Daoy (cell line): ENCODE measurements around the gene LANCL2. TPM values are rescaled to one million over a fixed set of nuclear protein-coding genes. Genes with fewer than 3 reads are reported as not detected.
"Not testable (repeated sequence)": the region's sequence is repeated elsewhere in the genome, so short reads cannot be mapped to it uniquely, and the experiment has no call there.

ENCODE experiments used
- DNase-seq: peaks from one replicate; pipeline ENCODE4 v3.0.0-alpha.2; 2015; ENCODE audit warnings: low read depth
- total RNA-seq: library from RNA; depleted of rRNA; stranded (reverse); fragments of >200 nt; shearing (Covaris generic); gene quantifications from 2 replicates; pipeline ENCODE4 v1.2.3, GENCODE V29; 2014

LANCL2 gene
- total RNA-seq, 1 experiment from 2014 or later, result 59.3 TPM

- DNase-seq, result not testable (repeated sequence)
Observed at GRCh38 chr7:55402506-55402905, 37.4 kb downstream of the LANCL2 start.

GRCh38 chr7:55405856-55406541 is 40.9 kb downstream of the LANCL2 start:
- no peak for DNase-seq

GRCh38 chr7:55409482-55410225 is 44.5 kb downstream of the LANCL2 start:
- DNase-seq, result no peak

- no peak for DNase-seq
Observed at GRCh38 chr7:55410667-55411239, 45.6 kb downstream of the LANCL2 start.

GRCh38 chr7:55411844-55412243 is 46.7 kb downstream of the LANCL2 start:
- DNase-seq, result no peak

GRCh38 chr7:55413442-55413841 is 48.3 kb downstream of the LANCL2 start:
- DNase-seq, result no peak

- peak; percentile 83 for DNase-seq
Observed at GRCh38 chr7:55415173-55415778, 50.1 kb downstream of the LANCL2 start.

GRCh38 chr7:55417456-55417855 is 52.3 kb downstream of the LANCL2 start:
- not testable (repeated sequence) for DNase-seq

GRCh38 chr7:55420530-55420929 is 55.4 kb downstream of the LANCL2 start:
- DNase-seq, result no peak

- DNase-seq, result no peak
Observed at GRCh38 chr7:55423277-55423711, 58.2 kb downstream of the LANCL2 start.

GRCh38 chr7:55423891-55424290 is 58.8 kb downstream of the LANCL2 start:
- DNase-seq, result no peak

GRCh38 chr7:55425141-55425752 is 60.1 kb downstream of the LANCL2 start:
- DNase-seq, result no peak

- DNase-seq, result no peak
Observed at GRCh38 chr7:55426676-55427075, 61.5 kb downstream of the LANCL2 start.

GRCh38 chr7:55427342-55427741 is 62.2 kb downstream of the LANCL2 start:
- DNase-seq, result no peak

- no peak for DNase-seq
Observed at GRCh38 chr7:55427800-55428199, 62.7 kb downstream of the LANCL2 start.

- no peak for DNase-seq
Observed at GRCh38 chr7:55429835-55430499, 64.8 kb downstream of the LANCL2 start.

- DNase-seq, result no peak
Observed at GRCh38 chr7:55431898-55432297, 66.8 kb downstream of the LANCL2 start.

GRCh38 chr7:55432506-55432905 is 67.4 kb downstream of the LANCL2 start:
- DNase-seq, result no peak

GRCh38 chr7:55432939-55433784 is 68.0 kb downstream of the LANCL2 start:
- peak; percentile 69 for DNase-seq

GRCh38 chr7:55435466-55435865 is 70.3 kb downstream of the LANCL2 start:
- no peak for DNase-seq

- DNase-seq, result no peak
Observed at GRCh38 chr7:55436457-55436856, 71.3 kb downstream of the LANCL2 start.
